Panc1 (cell line): ENCODE data around the gene GPBAR1. TPM values are rescaled to one million over a fixed set of nuclear protein-coding genes. Genes with fewer than 3 reads are reported as not detected.

Experiments used
- ATAC-seq: fragments of 200-7000 bp; cut with Tn5 transposase; 2 replicates; pipeline ENCODE4 v1.9.1; 2020; ENCODE audit warnings: mild to moderate bottlenecking, moderate library complexity
- BruUV-seq: library from RNA; stranded (reverse); fragments of 400-500 nt; replicated peaks from 2 replicates; lab custom pipeline; 2021; lab: Mats Ljungman, UMichigan
- CTCF ChIA-PET: fragments of 300-600 bp; sonication (Branson Sonifier 250); formaldehyde crosslinking; loops from one replicate; lab custom pipeline; 2022; ENCODE audit warnings: antibody characterized with exemption; lab: Charles Lee
- POLR2A ChIA-PET: fragments of 300-600 bp; sonication (Branson Sonifier 250); formaldehyde crosslinking; loops from one replicate; lab custom pipeline; 2022; ENCODE audit warnings: antibody characterized with exemption; lab: Charles Lee
- DNase-seq: peaks from one replicate; pipeline ENCODE4 v3.0.0-alpha.2; 2010; ENCODE audit warnings: low read depth, low spot score
- H3K27ac ChIP-seq: 2 replicates; pipeline ENCODE4 v1.5.1; 2011; ENCODE audit warnings: mild to moderate bottlenecking, low read length, inconsistent platforms
- H3K27me3 ChIP-seq: fragments of 200-500 bp; sonication (Bioruptor generic); 2 replicates; pipeline ENCODE4 v1.6.0; 2014; ENCODE audit warnings: low read length, inconsistent platforms; ENCODE audit not compliant: control insufficient read depth, insufficient read depth
- H3K36me3 ChIP-seq: fragments of 200-500 bp; sonication (Bioruptor generic); 2 replicates; pipeline ENCODE4 v1.5.1; 2014; ENCODE audit warnings: inconsistent platforms, mild to moderate bottlenecking, low read length, moderate library complexity; ENCODE audit not compliant: control insufficient read depth, insufficient read depth
- H3K4me1 ChIP-seq: 2 replicates; pipeline ENCODE4 v1.5.1; 2011; ENCODE audit warnings: inconsistent platforms, mild to moderate bottlenecking, low read length, moderate library complexity; ENCODE audit not compliant: control insufficient read depth, insufficient read depth
- H3K4me3 ChIP-seq, 2 experiments: 2 replicates each; pipeline ENCODE4 v1.5.1; 2011 to 2012; ENCODE audit warnings: low read depth in 2 of 2, low read length in 2 of 2, mild to moderate bottlenecking in 2 of 2, inconsistent platforms in 1 of 2, moderate library complexity in 1 of 2
- H3K9me3 ChIP-seq: fragments of 200-500 bp; sonication (Bioruptor generic); 2 replicates; pipeline ENCODE4 v1.5.1; 2014; ENCODE audit warnings: low read depth, mild to moderate bottlenecking, inconsistent platforms, low read length, moderate library complexity; ENCODE audit not compliant: control insufficient read depth, insufficient read depth
- CTCF ChIP-seq: fragments of 450-650 bp; IDR thresholded peaks from 2 replicates; pipeline ENCODE4 v1.5.1; 2017; ENCODE audit warnings: mild to moderate bottlenecking
- POLR2AphosphoS5 ChIP-seq: IDR thresholded peaks from 2 replicates; pipeline ENCODE4 v1.6.1; 2012; ENCODE audit warnings: mild to moderate bottlenecking, low read depth, low read length, moderate library complexity
- REST ChIP-seq, 2 experiments: IDR thresholded peaks; 2 replicates each; pipeline ENCODE4 v1.6.1; 2011 to 2012; ENCODE audit warnings: low read depth in 2 of 2, control low read depth in 1 of 2, low read length in 1 of 2, mild to moderate bottlenecking in 1 of 2, moderate library complexity in 1 of 2; ENCODE audit not compliant: insufficient read depth in 1 of 2
- SIN3A ChIP-seq: IDR thresholded peaks from 2 replicates; pipeline ENCODE4 v1.6.1; 2012; ENCODE audit warnings: low read depth, mild to moderate bottlenecking, low read length, moderate library complexity, borderline replicate concordance; ENCODE audit not compliant: insufficient read depth
- TCF7L2 ChIP-seq: IDR thresholded peaks from 2 replicates; pipeline ENCODE4 v1.6.1; 2011; ENCODE audit warnings: mild to moderate bottlenecking, low read depth, low read length, inconsistent platforms
- in situ Hi-C: cut with HindIII; loops from 2 replicates; pipeline ENCODE4 v1.10.0; 2016; ENCODE audit warnings: low sequenced_read_pairs, low pct_unique_long_range_greater_than_20kb
- intact Hi-C: fragments of 100-400 bp; cut with micrococcal nuclease; formaldehyde crosslinking; loops from one replicate; pipeline ENCODE4 v1.10.0; 2022; ENCODE audit not compliant: unreplicated experiment
- total RNA-seq: library from RNA; stranded (reverse); gene quantifications from one replicate; pipeline ENCODE4 v1.2.1, GENCODE V29; 2021; ENCODE audit not compliant: unreplicated experiment

The GPBAR1 gene
- total RNA-seq, 1 experiment from 2014 or later, result 0.18 TPM

- BruUV-seq, result no TSS peak
- no peaks in the 10 kb centered on the region for H3K36me3 ChIP-seq
- no peaks in the 10 kb centered on the region for H3K27me3 ChIP-seq
- DNase-seq (no peak), ATAC-seq (no peak)
- intact Hi-C loops (loop anchor here (10.0 kb wide), 1 partner anchor 168 kb away; no protein-coding TSS in a partner anchor), in situ Hi-C loops (no loop called here)
- peaks cover 16% of the 10 kb centered on the region for H3K4me1 ChIP-seq
- ChIA-PET CTCF (no interaction called here), POLR2A (no interaction called here)
- no peaks in the 10 kb centered on the region for H3K9me3 ChIP-seq
- no peak overlapping the region for H3K4me3 ChIP-seq
- H3K27ac ChIP-seq, result no peak overlapping the region
- TF ChIP-seq REST (IDR thresholded peaks at IDR 0.05; ENCODE audit: insufficient read depth in 1 of 2, low read depth in 2 of 2, low read length in 1 of 2) (no peak), CTCF (no peak), POLR2AphosphoS5 (no peak), TCF7L2 (no peak), SIN3A (no peak)
Measured at GRCh38 chr2:218296847-218297246, 36.0 kb downstream of the GPBAR1 start.

- in situ Hi-C loops, result no loop called here
- H3K4me1 ChIP-seq, result peaks cover 10% of the 10 kb centered on the region
- H3K4me3 ChIP-seq, result no peak overlapping the region
- CTCF ChIA-PET, result no interaction called here
- no peak overlapping the region for H3K27ac ChIP-seq
- POLR2A ChIA-PET, result no interaction called here
- intact Hi-C loops, result loop anchor here (10.0 kb wide), 1 partner anchor 166 kb away; no protein-coding TSS in a partner anchor
- DNase-seq (no peak), ATAC-seq (no peak)
- no peaks in the 10 kb centered on the region for H3K9me3 ChIP-seq
- no TSS peak for BruUV-seq
- no peaks in the 10 kb centered on the region for H3K36me3 ChIP-seq
- TF ChIP-seq TCF7L2, result no peak
- TF ChIP-seq SIN3A, result no peak
- TF ChIP-seq POLR2AphosphoS5, result no peak
- TF ChIP-seq REST (IDR thresholded peaks at IDR 0.05; ENCODE audit: insufficient read depth in 1 of 2, low read depth in 2 of 2, low read length in 1 of 2), result no peak
- no peak for TF ChIP-seq CTCF
- H3K27me3 ChIP-seq, result no peaks in the 10 kb centered on the region
Measured at GRCh38 chr2:218298314-218298875, 37.6 kb downstream of the GPBAR1 start.
